A549 (cell line): ENCODE measurements around the gene TREX2. TPM values are rescaled to one million over a fixed set of nuclear protein-coding genes. Genes with fewer than 3 reads are reported as not detected.
A peak's percentile ranks its signal among the peaks of the same experiment; 100 is the strongest.

Source experiments
- ATAC-seq, 2 experiments: fragments of 200-7000 bp in 1 of 2; fragments of >200 bp in 1 of 2; cut with Nextera tagmentation in 1 of 2; cut with Tn5 transposase in 1 of 2; 3 replicates each; pipeline versions ENCODE4 v1.8.0 to v1.9.1; 2018 to 2020; ENCODE audit warnings: mild to moderate bottlenecking in 1 of 2, moderate library complexity in 1 of 2
- CTCF ChIA-PET: fragments of 300-600 bp; sonication (Branson Sonifier 250); formaldehyde crosslinking; extraction: SDS; loops from one replicate; lab custom pipeline; 2021; ENCODE audit warnings: antibody characterized with exemption, inconsistent platforms; lab: Yijun Ruan, JAX
- POLR2A ChIA-PET: fragments of 350-600 bp; formaldehyde crosslinking; extraction: SDS; loops from one replicate; lab custom pipeline; 2021; ENCODE audit warnings: antibody characterized with exemption, inconsistent platforms; lab: Yijun Ruan, JAX
- DNase-seq, 2 experiments: peaks; one replicate each; pipeline versions ENCODE4 v3.0.0 to v3.0.0-alpha.2; 2011 to 2016; ENCODE audit warnings: low read depth in 1 of 2, low spot score in 1 of 2
- FAIRE-seq: peaks from 2 replicates; lab custom pipeline; 2011; peaks lifted over from hg19 to GRCh38; lab: Jason Lieb, UNC
- H3K27ac ChIP-seq, 2 experiments: fragments of >200 bp; sonication (Bioruptor Twin); formaldehyde crosslinking; 3 replicates each; pipeline ENCODE4 v1.5.1; 2016 to 2017
- H3K4me1 ChIP-seq: fragments of >200 bp; sonication (Bioruptor Twin); formaldehyde crosslinking; 3 replicates; pipeline ENCODE4 v1.6.1; 2016
- H3K4me2 ChIP-seq: fragments of >200 bp; sonication (Bioruptor Twin); formaldehyde crosslinking; 3 replicates; pipeline ENCODE4 v1.6.1; 2016
- H3K4me3 ChIP-seq: fragments of >200 bp; sonication (Bioruptor Twin); formaldehyde crosslinking; 3 replicates; pipeline ENCODE4 v1.5.1; 2016
- H3K9me3 ChIP-seq: fragments of >200 bp; sonication (Bioruptor Twin); formaldehyde crosslinking; 3 replicates; pipeline ENCODE4 v1.6.1; 2016
- CBX2 ChIP-seq: fragments of 200-600 bp; sonication (generic); IDR thresholded peaks from 2 replicates; pipeline ENCODE4 v1.6.1; 2016; ENCODE audit warnings: low read depth, mild to moderate bottlenecking, borderline replicate concordance
- CBX8 ChIP-seq: fragments of 200-600 bp; sonication (generic); IDR thresholded peaks from 2 replicates; pipeline ENCODE4 v1.6.1; 2016
- CEBPB ChIP-seq, 2 experiments: fragments of >200 bp in 1 of 2; sonication (Bioruptor Twin) in 1 of 2; formaldehyde crosslinking in 1 of 2; IDR thresholded peaks; 2 replicates each; pipeline ENCODE4 v1.6.1; 2012 to 2016
- EHF ChIP-seq: fragments of 250-450 bp; sonication (Bioruptor Pico); IDR thresholded peaks from 2 replicates; pipeline ENCODE4 v1.5.0; 2020; ENCODE audit warnings: mild to moderate bottlenecking
- HDAC2 ChIP-seq: fragments of 200-600 bp; sonication (generic); IDR thresholded peaks from 2 replicates; pipeline ENCODE4 v1.6.1; 2016
- HEYL ChIP-seq: fragments of 250-450 bp; sonication (Bioruptor Pico); IDR thresholded peaks from 2 replicates; pipeline ENCODE4 v1.8.0; 2021; ENCODE audit warnings: mild to moderate bottlenecking, moderate library complexity
- JUN ChIP-seq, 2 experiments: fragments of >200 bp; sonication (Bioruptor Twin); formaldehyde crosslinking; IDR thresholded peaks; 2 replicates in 1 of 2; 3 replicates in 1 of 2; pipeline ENCODE4 v1.6.1; 2016 to 2017
- KDM1A ChIP-seq: fragments of 200-600 bp; sonication (generic); IDR thresholded peaks from 2 replicates; pipeline ENCODE4 v1.6.1; 2016; ENCODE audit warnings: low read depth, mild to moderate bottlenecking
- MAFK ChIP-seq: fragments of 450-650 bp; IDR thresholded peaks from 2 replicates; pipeline ENCODE4 v1.6.1; 2014; ENCODE audit not compliant: partially characterized antibody
- MAZ ChIP-seq: fragments of 150-350 bp; IDR thresholded peaks from 2 replicates; pipeline ENCODE4 v1.6.1; 2014; ENCODE audit warnings: antibody characterized with exemption, low read depth, low read length, borderline replicate concordance
- MYC ChIP-seq: IDR thresholded peaks from 2 replicates; pipeline ENCODE4 v1.6.1; 2012; ENCODE audit warnings: mild to moderate bottlenecking, inconsistent platforms, low read length, improper control_type of control experiment, borderline replicate concordance
- NFE2L2 ChIP-seq: fragments of 150-350 bp; conservative IDR thresholded peaks from 2 replicates; pipeline ENCODE4 v1.6.1; 2014; ENCODE audit warnings: low read length
- NPAS2 ChIP-seq: fragments of 250-450 bp; sonication (Bioruptor Pico); IDR thresholded peaks from 2 replicates; pipeline ENCODE4 v1.8.0; 2022; ENCODE audit warnings: mild to moderate bottlenecking, moderate library complexity, borderline replicate concordance
- PHF8 ChIP-seq: fragments of 200-600 bp; sonication (generic); IDR thresholded peaks from 2 replicates; pipeline ENCODE4 v1.6.1; 2016; ENCODE audit warnings: low read depth, mild to moderate bottlenecking, antibody characterized with exemption, moderate library complexity, borderline replicate concordance
- POLR2A ChIP-seq: IDR thresholded peaks from 2 replicates; pipeline ENCODE4 v1.6.1; 2012; ENCODE audit warnings: mild to moderate bottlenecking, low read length
- RAD21 ChIP-seq, 2 experiments: fragments of >200 bp in 1 of 2; sonication (Bioruptor Twin) in 1 of 2; formaldehyde crosslinking in 1 of 2; IDR thresholded peaks in 1 of 2; conservative IDR thresholded peaks in 1 of 2; 2 replicates in 1 of 2; 3 replicates in 1 of 2; pipeline ENCODE4 v1.6.1; 2012 to 2018; ENCODE audit warnings: inconsistent platforms in 1 of 2
- SMC3 ChIP-seq: fragments of >200 bp; sonication (Bioruptor Twin); formaldehyde crosslinking; IDR thresholded peaks from 3 replicates; pipeline ENCODE4 v1.6.1; 2018; ENCODE audit warnings: inconsistent platforms
- ZC3H11A ChIP-seq: fragments of 450-650 bp; IDR thresholded peaks from 2 replicates; pipeline ENCODE4 v1.6.1; 2014; ENCODE audit warnings: antibody characterized with exemption, mild to moderate bottlenecking
- ZFP36 ChIP-seq: fragments of 450-650 bp; IDR thresholded peaks from 2 replicates; pipeline ENCODE4 v1.6.1; 2014; ENCODE audit warnings: borderline replicate concordance; ENCODE audit not compliant: partially characterized antibody
- ZNF302 ChIP-seq: fragments of 250-450 bp; sonication (Bioruptor Pico); IDR thresholded peaks from 2 replicates; pipeline ENCODE4 v1.9.0; 2021; ENCODE audit warnings: inconsistent platforms, mild to moderate bottlenecking, moderate library complexity
- WGBS: methylation state at CpG from one replicate; pipeline ENCODE4 v1.1.6; 2017; ENCODE audit errors: missing lambda C conversion rate; 5-methylcytosine and 5-hydroxymethylcytosine counted together
- polyA plus RNA-seq, 4 experiments: library from polyadenylated mRNA; depleted of rRNA in 3 of 4; stranded (reverse); fragments of >200 nt; fragmentation: RNase III in 1 of 4; extraction: RNeasy Plus Mini Kit Qiagen cat#74134 plus additional on column Dnase treatment in 1 of 4; gene quantifications; 2 replicates in 3 of 4; 3 replicates in 1 of 4; pipeline ENCODE4 v1.2.3, GENCODE V29; 2011 to 2017
- TF ChIP-seq, protein P1 (sequence below): fragments of 450-650 bp; IDR thresholded peaks from 2 replicates; pipeline ENCODE4 v1.6.1; 2014; ENCODE audit warnings: antibody characterized with exemption
- TF ChIP-seq, protein P2 (sequence below): fragments of >200 bp; sonication (Bioruptor Twin); formaldehyde crosslinking; IDR thresholded peaks from 2 replicates; pipeline ENCODE4 v1.6.1; 2016
- TF ChIP-seq, protein P3 (sequence below): fragments of >200 bp; sonication (Bioruptor Twin); formaldehyde crosslinking; IDR thresholded peaks from 3 replicates; pipeline ENCODE4 v1.5.1; 2016
- TF ChIP-seq, protein P4 (sequence below): IDR thresholded peaks from 2 replicates; pipeline ENCODE4 v1.6.1; 2012; ENCODE audit warnings: low read depth, borderline replicate concordance
- TF ChIP-seq, protein P5 (sequence below): fragments of 250-450 bp; sonication (Bioruptor Pico); IDR thresholded peaks from 2 replicates; pipeline ENCODE4 v1.5.0; 2021; ENCODE audit warnings: mild to moderate bottlenecking, moderate library complexity, borderline replicate concordance
- TF ChIP-seq, protein P6 (sequence below): IDR thresholded peaks from 2 replicates; pipeline ENCODE4 v1.6.1; 2012

TREX2 gene
- polyA plus RNA-seq, 2 of the 4 experiments (the other 2 are of a cell fraction), result 0.27 to 0.99 TPM

DNA sequence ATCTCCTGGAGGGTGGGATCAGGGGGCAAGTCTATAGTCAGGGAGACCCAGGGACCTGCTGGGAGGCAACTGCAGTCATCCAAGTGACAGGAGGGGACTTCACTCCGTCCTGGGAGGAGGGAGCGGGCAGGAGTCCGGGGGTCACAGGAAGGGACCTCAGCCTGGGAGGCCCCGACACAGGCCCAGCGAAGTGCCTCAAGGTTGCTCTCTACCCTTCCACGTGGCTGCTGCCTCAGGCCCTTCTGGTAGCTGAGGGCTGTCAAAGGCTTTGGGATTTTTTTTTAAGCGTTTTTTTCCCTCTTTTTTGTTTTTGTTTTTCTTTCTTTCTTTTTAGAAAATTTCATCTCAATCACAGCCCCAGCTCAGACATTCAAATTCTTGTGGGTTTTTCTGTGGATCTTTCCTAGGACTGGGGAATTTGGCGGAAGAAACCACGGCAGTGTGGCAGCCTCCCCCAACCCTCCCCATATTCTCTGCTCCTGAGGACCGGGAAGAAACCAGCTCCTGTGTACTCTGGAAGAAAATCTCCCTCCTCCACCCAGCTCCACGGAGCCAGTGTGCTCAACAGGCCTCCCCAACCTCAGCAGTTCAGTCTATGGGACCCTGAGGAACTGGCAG, 25.9 kb upstream of the TREX2 start:
- ATAC-seq (no peak), FAIRE-seq (no peak), DNase-seq (no peak)
- ChIA-PET POLR2A (no interaction called here), CTCF (interaction anchor here (1.0 to 11.1 kb wide), 23 partner anchors 8 to 513 kb away, joined by 3 to 130 read pairs (median 6); no protein-coding TSS in a partner anchor)
- no peak overlapping the region for H3K4me2 ChIP-seq
- WGBS, result 77% methylated on average over 7 of the region's 11 CpGs
- no peak overlapping the region for H3K4me3 ChIP-seq
- H3K27ac ChIP-seq, result no peak overlapping the region
- H3K9me3 ChIP-seq, result no peaks in the 10 kb centered on the region
- peaks cover 3% of the 10 kb centered on the region; the same call in 1 of the 3 replicates for H3K4me1 ChIP-seq
- TF ChIP-seq CBX8, result no peak
- TF ChIP-seq EHF (CRISPR knock-in tag), result no peak
- no peak for TF ChIP-seq NPAS2 (CRISPR knock-in tag)
- no peak for TF ChIP-seq HDAC2
- no peak for TF ChIP-seq ZNF302 (CRISPR knock-in tag)
- TF ChIP-seq PHF8, result no peak
- TF ChIP-seq, protein P1, sequence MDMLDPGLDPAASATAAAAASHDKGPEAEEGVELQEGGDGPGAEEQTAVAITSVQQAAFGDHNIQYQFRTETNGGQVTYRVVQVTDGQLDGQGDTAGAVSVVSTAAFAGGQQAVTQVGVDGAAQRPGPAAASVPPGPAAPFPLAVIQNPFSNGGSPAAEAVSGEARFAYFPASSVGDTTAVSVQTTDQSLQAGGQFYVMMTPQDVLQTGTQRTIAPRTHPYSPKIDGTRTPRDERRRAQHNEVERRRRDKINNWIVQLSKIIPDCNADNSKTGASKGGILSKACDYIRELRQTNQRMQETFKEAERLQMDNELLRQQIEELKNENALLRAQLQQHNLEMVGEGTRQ, result no peak
- TF ChIP-seq JUN (IDR thresholded peaks at IDR 0.05), result no peak
- no peak for TF ChIP-seq KDM1A
- TF ChIP-seq MYC, result no peak
- TF ChIP-seq MAZ, result no peak
- TF ChIP-seq NFE2L2, result no peak
- TF ChIP-seq CBX2, result no peak
- TF ChIP-seq, protein P2, sequence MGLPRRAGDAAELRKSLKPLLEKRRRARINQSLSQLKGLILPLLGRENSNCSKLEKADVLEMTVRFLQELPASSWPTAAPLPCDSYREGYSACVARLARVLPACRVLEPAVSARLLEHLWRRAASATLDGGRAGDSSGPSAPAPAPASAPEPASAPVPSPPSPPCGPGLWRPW, result no peak
- TF ChIP-seq HEYL (CRISPR knock-in tag), result no peak
- TF ChIP-seq, all 56 proteins: peak for 0

DNA sequence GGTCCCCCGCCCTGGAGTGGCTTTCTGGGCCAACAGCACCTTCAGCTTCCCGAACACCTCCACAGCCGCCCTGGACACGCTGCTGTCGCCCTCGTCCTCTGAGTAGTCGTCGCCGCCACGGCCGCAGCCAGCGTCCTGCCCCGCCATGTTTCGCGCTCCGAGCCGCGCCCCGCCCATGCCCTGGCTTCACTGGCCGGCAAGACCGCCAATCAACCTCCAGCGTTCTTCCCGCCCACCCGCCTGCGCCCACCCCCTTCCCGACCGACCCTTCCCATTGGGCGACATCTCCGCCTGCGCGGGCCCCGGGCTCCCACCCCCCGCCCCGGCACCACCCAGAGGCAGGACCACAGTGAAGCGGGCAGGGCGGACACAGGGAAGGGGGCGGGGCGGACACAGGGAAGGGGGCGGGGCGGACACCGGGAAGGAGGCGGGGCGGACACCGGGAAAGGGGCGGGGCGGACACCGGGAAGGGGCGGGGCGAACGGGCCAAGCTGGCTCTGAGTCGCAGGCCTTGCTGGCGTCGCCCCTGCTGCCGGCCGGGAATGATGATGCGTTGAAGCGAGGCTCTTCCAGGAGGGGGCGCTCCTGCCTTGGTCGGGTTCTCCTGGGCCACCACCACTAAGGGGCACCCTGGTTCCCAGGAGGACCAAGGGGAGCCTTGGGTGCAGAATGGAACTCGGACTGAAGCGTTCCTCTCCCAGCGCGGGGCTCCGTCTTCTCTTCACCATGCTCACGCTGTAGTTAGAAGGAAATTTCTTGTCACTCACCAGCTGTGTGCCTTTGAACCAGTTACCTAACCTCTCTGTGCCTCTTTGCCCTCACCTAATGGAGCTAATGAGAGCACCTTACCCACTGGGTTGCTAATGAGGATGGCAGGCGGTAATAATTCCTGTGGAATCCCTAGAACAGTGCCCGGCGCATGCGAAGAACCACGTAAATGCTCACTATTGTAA, 24.8 kb upstream of the TREX2 start, which contains the start of gene HAUS7:
Gene HAUS7 (minus strand): TSS at position 166 of the 953 bp plus-strand sequence. CDS start 19 bp downstream, at position 147.
- no peaks in the 10 kb centered on the region for H3K9me3 ChIP-seq
- peak within 1 kb of the TSS; percentile 75 for H3K4me3 ChIP-seq
- TF ChIP-seq KDM1A, result peak; percentile 87; the same call in 1 of the 2 replicates
- no peak for TF ChIP-seq CEBPB (IDR thresholded peaks at IDR 0.05)
- TF ChIP-seq, protein P3, sequence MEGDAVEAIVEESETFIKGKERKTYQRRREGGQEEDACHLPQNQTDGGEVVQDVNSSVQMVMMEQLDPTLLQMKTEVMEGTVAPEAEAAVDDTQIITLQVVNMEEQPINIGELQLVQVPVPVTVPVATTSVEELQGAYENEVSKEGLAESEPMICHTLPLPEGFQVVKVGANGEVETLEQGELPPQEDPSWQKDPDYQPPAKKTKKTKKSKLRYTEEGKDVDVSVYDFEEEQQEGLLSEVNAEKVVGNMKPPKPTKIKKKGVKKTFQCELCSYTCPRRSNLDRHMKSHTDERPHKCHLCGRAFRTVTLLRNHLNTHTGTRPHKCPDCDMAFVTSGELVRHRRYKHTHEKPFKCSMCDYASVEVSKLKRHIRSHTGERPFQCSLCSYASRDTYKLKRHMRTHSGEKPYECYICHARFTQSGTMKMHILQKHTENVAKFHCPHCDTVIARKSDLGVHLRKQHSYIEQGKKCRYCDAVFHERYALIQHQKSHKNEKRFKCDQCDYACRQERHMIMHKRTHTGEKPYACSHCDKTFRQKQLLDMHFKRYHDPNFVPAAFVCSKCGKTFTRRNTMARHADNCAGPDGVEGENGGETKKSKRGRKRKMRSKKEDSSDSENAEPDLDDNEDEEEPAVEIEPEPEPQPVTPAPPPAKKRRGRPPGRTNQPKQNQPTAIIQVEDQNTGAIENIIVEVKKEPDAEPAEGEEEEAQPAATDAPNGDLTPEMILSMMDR, result peak; percentile 77
- TF ChIP-seq MAFK, result no peak
- TF ChIP-seq PHF8, result peak; percentile 75; the same call in 1 of the 2 replicates
- no peak for TF ChIP-seq ZC3H11A
- TF ChIP-seq, protein P4, sequence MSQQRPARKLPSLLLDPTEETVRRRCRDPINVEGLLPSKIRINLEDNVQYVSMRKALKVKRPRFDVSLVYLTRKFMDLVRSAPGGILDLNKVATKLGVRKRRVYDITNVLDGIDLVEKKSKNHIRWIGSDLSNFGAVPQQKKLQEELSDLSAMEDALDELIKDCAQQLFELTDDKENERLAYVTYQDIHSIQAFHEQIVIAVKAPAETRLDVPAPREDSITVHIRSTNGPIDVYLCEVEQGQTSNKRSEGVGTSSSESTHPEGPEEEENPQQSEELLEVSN, result peak; percentile 49; the same call in 1 of the 2 replicates
- TF ChIP-seq, protein P5, sequence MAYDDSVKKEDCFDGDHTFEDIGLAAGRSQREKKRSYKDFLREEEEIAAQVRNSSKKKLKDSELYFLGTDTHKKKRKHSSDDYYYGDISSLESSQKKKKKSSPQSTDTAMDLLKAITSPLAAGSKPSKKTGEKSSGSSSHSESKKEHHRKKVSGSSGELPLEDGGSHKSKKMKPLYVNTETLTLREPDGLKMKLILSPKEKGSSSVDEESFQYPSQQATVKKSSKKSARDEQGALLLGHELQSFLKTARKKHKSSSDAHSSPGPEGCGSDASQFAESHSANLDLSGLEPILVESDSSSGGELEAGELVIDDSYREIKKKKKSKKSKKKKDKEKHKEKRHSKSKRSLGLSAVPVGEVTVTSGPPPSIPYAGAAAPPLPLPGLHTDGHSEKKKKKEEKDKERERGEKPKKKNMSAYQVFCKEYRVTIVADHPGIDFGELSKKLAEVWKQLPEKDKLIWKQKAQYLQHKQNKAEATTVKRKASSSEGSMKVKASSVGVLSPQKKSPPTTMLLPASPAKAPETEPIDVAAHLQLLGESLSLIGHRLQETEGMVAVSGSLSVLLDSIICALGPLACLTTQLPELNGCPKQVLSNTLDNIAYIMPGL (CRISPR knock-in tag), result no peak
- TF ChIP-seq EHF (CRISPR knock-in tag), result no peak
- peak; percentile 82 for TF ChIP-seq ZFP36
- peak; percentile 57 to 63 for TF ChIP-seq RAD21 (conservative IDR thresholded peaks at IDR 0.05 in 1 of 2, IDR thresholded peaks at IDR 0.05 in 1 of 2)
- no peak for TF ChIP-seq JUN (IDR thresholded peaks at IDR 0.05)
- peak; percentile 68 for TF ChIP-seq SMC3
- TF ChIP-seq, protein P6, sequence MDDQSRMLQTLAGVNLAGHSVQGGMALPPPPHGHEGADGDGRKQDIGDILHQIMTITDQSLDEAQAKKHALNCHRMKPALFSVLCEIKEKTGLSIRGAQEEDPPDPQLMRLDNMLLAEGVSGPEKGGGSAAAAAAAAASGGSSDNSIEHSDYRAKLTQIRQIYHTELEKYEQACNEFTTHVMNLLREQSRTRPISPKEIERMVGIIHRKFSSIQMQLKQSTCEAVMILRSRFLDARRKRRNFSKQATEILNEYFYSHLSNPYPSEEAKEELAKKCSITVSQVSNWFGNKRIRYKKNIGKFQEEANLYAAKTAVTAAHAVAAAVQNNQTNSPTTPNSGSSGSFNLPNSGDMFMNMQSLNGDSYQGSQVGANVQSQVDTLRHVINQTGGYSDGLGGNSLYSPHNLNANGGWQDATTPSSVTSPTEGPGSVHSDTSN, result peak; percentile 87
- TF ChIP-seq POLR2A, result peak; percentile 60
- TF ChIP-seq, all 56 proteins: peak for 9
- CTCF ChIA-PET, result interaction anchor here (0.6 to 11.1 kb wide), 31 partner anchors 9 to 1286 kb away, joined by 3 to 130 read pairs (median 4); no protein-coding TSS in a partner anchor
- POLR2A ChIA-PET, result interaction anchor here (1.1 kb wide), 1 partner anchor 9 kb away, joined by 5 read pairs; no protein-coding TSS in a partner anchor
- 28% methylated on average over 14 of the region's 70 CpGs for WGBS
- Histone ChIP-seq H3K27ac (peak within 1 kb of the TSS; percentile 64 to 90), H3K4me1 (peaks cover 3% of the 10 kb centered on the region; the same call in 1 of the 3 replicates), H3K4me2 (peak within 1 kb of the TSS; percentile 97)
- peak; percentile 87 to 90 for ATAC-seq
- no peak for FAIRE-seq
- peak; percentile 85 to 93 for DNase-seq
